Mucosa of descending colon (tissue), 3 donors: Measurements from ENCODE around the gene RAB5IF. TPM values are rescaled to one million over a fixed set of nuclear protein-coding genes. Genes with fewer than 3 reads are reported as not detected.
"Not testable (repeated sequence)": the region's sequence is repeated elsewhere in the genome, so short reads cannot be mapped to it uniquely, and the experiment has no call there.

Experiments used
- ATAC-seq: fragments of 200-7000 bp; cut with Tn5 transposase; one replicate; pipeline ENCODE4 v1.9.1; 2020; ENCODE audit warnings: mild to moderate bottlenecking, moderate library complexity
- DNase-seq, 3 donors: peaks; one replicate each; pipeline ENCODE4 v3.0.0-alpha.2; 2020
- H3K36me3 ChIP-seq: fragments of 200-600 bp; one replicate; pipeline ENCODE4 v1.8.0; 2021; ENCODE audit warnings: low read depth, mild to moderate bottlenecking
- H3K4me1 ChIP-seq: fragments of 200-600 bp; one replicate; pipeline ENCODE4 v1.8.0; 2021; ENCODE audit warnings: low read depth, mild to moderate bottlenecking
- H3K4me3 ChIP-seq: fragments of 200-600 bp; one replicate; pipeline ENCODE4 v1.8.0; 2021; ENCODE audit warnings: mild to moderate bottlenecking
- H3K9me3 ChIP-seq: fragments of 200-600 bp; one replicate; pipeline ENCODE4 v1.8.0; 2021; ENCODE audit warnings: mild to moderate bottlenecking
- CTCF ChIP-seq: fragments of 200-600 bp; IDR thresholded peaks from one replicate; pipeline ENCODE4 v1.8.0; 2022; ENCODE audit warnings: antibody characterized with exemption, mild to moderate bottlenecking
- intact Hi-C, 2 donors: fragments of 100-400 bp; cut with DNase I in 1 of 2; cut with micrococcal nuclease in 1 of 2; formaldehyde crosslinking; loops; one replicate each; pipeline versions ENCODE4 v1.11.0 to v1.11.1; 2022; cut with DNase I, micrococcal nuclease
- long read RNA-seq, 2 donors: library from polyadenylated mRNA; unstranded; transcript quantifications; one replicate each; pipeline ENCODE4 v2.0.0, GENCODE V29; 2019 to 2021
- total RNA-seq, 3 donors: library from RNA; stranded (reverse); fragmentation: NEBNext Ultra II Directional in 2 of 3; extraction: Animal tissue kit (Norgen Biotek cat#: 25700) in 2 of 3; gene quantifications; one replicate each; pipeline versions ENCODE4 v1.2.1 to v1.2.4, GENCODE V29; 2021 to 2023
- donor health status: DM: no; HTN: no; CAD: no; lungs with moderate emphysema.
- donor health status: DM: no; HTN: no; CAD: no.
- donor health status: DM: no; HTN: yes; CAD: no.

RAB5IF gene
- 100 to 1,000 TPM in 2 of 3 donors, 10 to 100 TPM in 1; 96.2 to 150 (median 128) TPM for total RNA-seq
- long read RNA-seq, donor 1, transcript RAB5IF-202 (4 exons, 1,114 nt) = major isoform, 97 of 117 reads
- long read RNA-seq, donor 1, partial matches to known transcripts = 1 of 117 reads
- long read RNA-seq, donor 1, other reads (novel, unspliced or antisense) = 11 of 117 reads
- long read RNA-seq, donor 2, transcript RAB5IF-204 (5 exons, 1,170 nt) = minor isoform, 7 of 76 reads
- long read RNA-seq, donor 2, transcript RAB5IF-202 (4 exons, 1,114 nt) = major isoform, 54 of 76 reads
- long read RNA-seq, donor 2, partial matches to known transcripts = 2 of 76 reads
- long read RNA-seq, donor 2, other reads (novel, unspliced or antisense) = 11 of 76 reads

GRCh38 chr20:36605399-36606157 lies at the start of gene RAB5IF:
Gene RAB5IF, plus strand, starts transcription at chr20:36605779. Its CDS starts 173 bp downstream, at chr20:36605952.
- TF ChIP-seq CTCF = peak; percentile 85
- peak; percentile 99 to 100 (median 100) for DNase-seq
- H3K9me3 ChIP-seq = no peaks in the 10 kb centered on the region
- peak; percentile 94 for ATAC-seq
- peaks cover 23% of the 10 kb centered on the region for H3K4me1 ChIP-seq
- H3K36me3 ChIP-seq = peaks cover 2% of the 10 kb centered on the region
- peak within 1 kb of the TSS; percentile 98 for H3K4me3 ChIP-seq
- intact Hi-C loops = loop anchor here in 1 of 2 donors (5.0 kb wide), 1 partner anchor 48 kb away; no protein-coding TSS in a partner anchor

GRCh38 chr20:36562724-36563123 lies 42.9 kb upstream of the RAB5IF start:
- DNase-seq (no peak), ATAC-seq (no peak)
- Histone ChIP-seq H3K4me3 (no peak overlapping the region), H3K4me1 (no peaks in the 10 kb centered on the region), H3K9me3 (no peaks in the 10 kb centered on the region), H3K36me3 (no peaks in the 10 kb centered on the region)
- TF ChIP-seq CTCF = no peak
- intact Hi-C loops = no loop called here

- no peak overlapping the region for H3K4me3 ChIP-seq
- no peak for DNase-seq
These were observed 42.2 kb upstream of the RAB5IF start for GRCh38 chr20:36563374-36563773.

GRCh38 chr20:36564078-36564725 lies 41.4 kb upstream of the RAB5IF start:
- H3K36me3 ChIP-seq, H3K4me1 ChIP-seq, ATAC-seq, DNase-seq, intact Hi-C loops, H3K9me3 ChIP-seq, H3K4me3 ChIP-seq: not testable (repeated sequence)

More at GRCh38 chr20:36563374-36563773, 42.2 kb upstream of the RAB5IF start:
- H3K36me3 ChIP-seq = no peaks in the 10 kb centered on the region
- no peak for TF ChIP-seq CTCF
- H3K9me3 ChIP-seq = no peaks in the 10 kb centered on the region
- intact Hi-C loops = no loop called here
- ATAC-seq = no peak
- no peaks in the 10 kb centered on the region for H3K4me1 ChIP-seq

GRCh38 chr20:36564726-36565121 lies 40.9 kb upstream of the RAB5IF start:
- H3K9me3 ChIP-seq, H3K36me3 ChIP-seq, ATAC-seq, intact Hi-C loops, DNase-seq, H3K4me3 ChIP-seq, H3K4me1 ChIP-seq: not testable (repeated sequence)

GRCh38 chr20:36565520-36565919 lies 40.1 kb upstream of the RAB5IF start:
- Histone ChIP-seq H3K4me3 (no peak overlapping the region), H3K4me1 (no peaks in the 10 kb centered on the region), H3K36me3 (no peaks in the 10 kb centered on the region), H3K9me3 (no peaks in the 10 kb centered on the region)
- no peak for TF ChIP-seq CTCF
- DNase-seq = no peak
- ATAC-seq = no peak
- intact Hi-C loops = no loop called here
